HG02759 (cell line): ENCODE measurements around the gene PALM3.
"Not testable (repeated sequence)": the region's sequence is repeated elsewhere in the genome, so short reads cannot be mapped to it uniquely, and the experiment has no call there.

Experiments
- ATAC-seq: cut with Tn5 transposase; IDR thresholded peaks from one replicate; pipeline ENCODE4 v1.9.1; 2021; ENCODE audit warnings: mild to moderate bottlenecking, moderate library complexity; ENCODE audit not compliant: unreplicated experiment

Gene PALM3

GRCh38 chr19:14061081-14061749 lies 661 bp downstream of the PALM3 start:
- ATAC-seq: no peak

DNA sequence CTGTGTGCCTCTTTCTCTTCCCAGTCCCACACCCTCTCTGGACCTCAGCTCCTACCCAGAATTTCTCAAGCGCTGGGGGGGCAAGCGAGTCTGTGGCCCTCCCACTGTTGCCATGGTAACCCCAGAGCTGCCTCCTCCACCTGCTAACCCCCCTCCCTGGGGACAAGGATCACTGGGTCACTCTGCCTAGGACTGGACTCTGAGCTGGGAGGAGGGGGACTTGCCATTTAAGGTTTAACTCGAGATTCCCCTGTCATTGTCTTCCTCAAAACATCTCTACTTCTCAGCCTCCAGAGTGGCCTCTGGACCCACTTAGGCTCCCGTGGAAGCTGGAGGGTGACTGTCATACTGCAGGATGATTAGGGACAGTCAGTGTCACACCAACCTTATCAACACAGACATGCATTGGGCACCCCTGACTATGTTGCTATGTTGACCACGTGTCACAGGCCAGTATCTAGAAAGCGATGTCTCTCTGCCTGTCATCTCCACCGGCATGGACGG lies 2.2 kb downstream of the PALM3 start:
- ATAC-seq: no peak

DNA sequence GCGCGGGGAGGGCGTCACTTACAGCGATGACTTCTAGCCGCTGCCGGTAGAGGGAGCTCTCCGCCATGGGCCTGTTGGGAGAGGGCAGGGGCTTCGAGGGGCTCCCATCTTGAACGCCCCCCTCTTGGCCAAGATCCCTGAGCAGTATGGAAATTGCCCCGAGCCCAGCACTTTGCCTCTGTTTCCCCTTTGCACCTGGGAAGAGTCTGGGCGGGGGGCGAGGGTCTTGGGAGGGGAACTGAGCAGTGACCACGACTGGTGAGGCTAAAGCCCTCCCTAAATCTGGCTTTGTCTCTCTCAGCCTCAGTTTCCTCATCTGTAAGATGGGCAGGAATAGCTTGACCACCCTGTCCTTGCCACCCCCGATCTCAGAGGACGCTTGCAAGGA lies 2.8 kb downstream of the PALM3 start:
- ATAC-seq: no peak

GRCh38 chr19:14058182-14059092 lies 3.4 kb downstream of the PALM3 start:
- no peak for ATAC-seq

- ATAC-seq: no peak
Observed at GRCh38 chr19:14056741-14057356, 5.0 kb downstream of the PALM3 start.

- ATAC-seq: no peak
Observed at GRCh38 chr19:14056069-14056666, 5.7 kb downstream of the PALM3 start.

DNA sequence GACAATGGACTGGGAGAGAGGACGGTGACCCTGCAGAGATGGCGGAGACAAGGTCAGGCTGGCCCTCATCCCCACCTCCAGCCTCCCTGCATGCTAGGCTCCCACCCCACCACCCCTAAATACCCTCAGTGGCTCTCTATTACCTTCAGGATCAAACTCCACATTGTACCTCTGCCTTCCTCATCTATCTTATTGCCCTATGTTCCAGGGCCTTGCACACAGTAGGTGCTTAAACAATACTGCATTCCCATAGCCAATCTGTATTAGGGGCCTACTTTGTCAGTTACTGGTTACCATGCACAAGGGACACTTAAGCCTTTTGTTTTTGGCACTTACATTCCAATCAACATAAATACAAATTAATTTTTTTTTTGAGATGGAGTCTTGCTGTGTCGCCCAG lies 6.5 kb downstream of the PALM3 start:
- ATAC-seq: no peak

GRCh38 chr19:14054721-14055120 lies 7.2 kb downstream of the PALM3 start:
- ATAC-seq: no peak

GRCh38 chr19:14054099-14054498 lies 7.8 kb downstream of the PALM3 start:
- no peak for ATAC-seq

GRCh38 chr19:14053500-14053899 lies 8.4 kb downstream of the PALM3 start:
- no peak for ATAC-seq

DNA sequence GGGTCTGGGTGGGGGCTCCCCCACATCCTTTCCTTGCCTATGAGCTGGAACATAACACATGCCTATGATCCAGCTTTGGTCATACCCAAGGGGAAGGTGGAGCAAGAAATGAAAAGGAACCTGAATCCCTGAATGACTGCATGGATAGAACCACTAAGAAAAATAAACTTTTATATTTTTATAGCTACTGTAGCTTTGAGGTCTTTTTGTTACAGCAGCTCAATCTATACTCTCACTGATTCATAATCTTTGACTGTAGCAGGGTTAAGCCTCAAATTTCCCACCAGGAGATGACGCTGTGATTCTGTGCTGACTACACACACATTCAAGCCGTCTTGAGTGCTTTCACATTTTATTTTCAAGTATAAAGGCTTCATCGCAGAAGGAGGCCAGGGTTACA lies 8.8 kb downstream of the PALM3 start:
- ATAC-seq: no peak

DNA sequence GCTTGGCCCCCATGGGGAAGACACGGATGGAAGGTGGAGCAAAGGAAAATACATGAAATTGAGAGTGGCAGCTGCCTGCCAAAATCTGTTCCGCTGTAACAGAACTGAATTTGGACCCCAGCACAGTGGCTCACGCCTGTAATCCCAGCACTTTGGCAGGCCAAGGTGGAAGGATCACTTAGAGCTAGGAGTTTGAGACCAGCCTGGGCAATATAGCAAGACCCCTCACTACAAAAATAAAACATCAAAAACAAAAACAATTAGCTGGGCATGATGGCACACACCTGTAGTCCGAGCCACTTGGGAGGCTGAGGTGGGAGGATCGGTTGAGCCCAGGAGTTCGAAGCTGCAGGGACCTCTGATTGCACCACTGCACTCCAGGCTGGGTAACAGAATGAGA lies 9.4 kb downstream of the PALM3 start:
- no peak for ATAC-seq

DNA sequence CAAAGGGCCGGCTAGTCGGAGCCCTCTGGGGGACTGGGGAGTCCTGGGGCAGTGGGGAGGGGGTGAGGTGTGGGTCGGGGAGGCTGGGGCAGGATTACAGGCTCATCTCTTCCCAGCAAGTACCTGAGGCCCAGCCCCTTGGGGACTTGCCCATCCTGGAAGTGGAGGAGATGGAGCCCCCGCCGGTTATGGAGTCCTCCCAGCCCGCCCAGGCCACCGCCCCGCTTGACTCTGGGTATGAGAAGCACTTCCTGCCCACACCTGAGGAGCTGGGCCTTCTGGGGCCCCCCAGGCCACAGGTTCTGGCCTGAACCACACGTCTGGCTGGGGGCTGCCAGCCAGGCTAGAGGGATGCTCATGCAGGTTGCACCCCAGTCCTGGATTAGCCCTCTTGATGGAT lies 9.9 kb downstream of the PALM3 start:
- ATAC-seq: no peak

DNA sequence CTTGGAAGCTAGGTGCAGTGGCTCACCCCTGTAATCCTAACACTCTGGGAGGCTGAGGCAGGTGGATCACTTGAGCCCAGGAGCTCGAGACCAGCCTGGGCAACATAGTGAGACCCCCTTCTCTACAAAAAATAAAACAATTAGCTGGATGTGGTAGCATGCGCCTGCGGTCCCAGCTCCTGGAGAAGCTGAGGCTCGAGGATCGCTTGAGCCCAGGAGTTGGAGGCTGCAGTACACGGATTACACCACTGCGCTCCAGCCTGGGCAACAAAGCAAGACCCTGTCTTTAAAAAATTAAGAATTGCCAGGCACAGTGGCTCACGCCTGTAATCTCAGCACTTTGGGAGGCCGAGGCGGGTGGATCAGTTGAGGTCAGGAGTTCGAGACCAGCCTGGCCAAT lies 10.9 kb downstream of the PALM3 start:
- ATAC-seq: not testable (repeated sequence)

DNA sequence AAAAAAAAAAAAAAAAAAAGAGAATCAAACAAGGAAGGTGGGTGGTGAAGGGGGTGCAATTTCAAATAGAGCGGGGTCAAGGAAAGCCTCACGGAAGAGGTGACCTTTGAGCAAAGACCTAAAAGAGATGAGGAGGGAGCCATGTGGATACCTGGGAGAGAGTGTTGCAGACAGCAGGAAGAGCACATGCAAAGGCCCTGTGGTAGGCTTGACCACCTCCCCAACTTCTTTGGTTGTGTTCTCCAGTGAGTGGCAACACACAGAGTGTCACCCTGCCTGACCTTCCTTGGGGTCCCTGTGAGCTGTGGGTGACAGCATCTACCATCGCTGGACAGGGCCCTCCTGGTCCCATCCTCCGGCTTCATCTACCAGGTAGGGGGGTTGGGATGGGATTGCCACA lies 11.4 kb downstream of the PALM3 start:
- no peak for ATAC-seq

DNA sequence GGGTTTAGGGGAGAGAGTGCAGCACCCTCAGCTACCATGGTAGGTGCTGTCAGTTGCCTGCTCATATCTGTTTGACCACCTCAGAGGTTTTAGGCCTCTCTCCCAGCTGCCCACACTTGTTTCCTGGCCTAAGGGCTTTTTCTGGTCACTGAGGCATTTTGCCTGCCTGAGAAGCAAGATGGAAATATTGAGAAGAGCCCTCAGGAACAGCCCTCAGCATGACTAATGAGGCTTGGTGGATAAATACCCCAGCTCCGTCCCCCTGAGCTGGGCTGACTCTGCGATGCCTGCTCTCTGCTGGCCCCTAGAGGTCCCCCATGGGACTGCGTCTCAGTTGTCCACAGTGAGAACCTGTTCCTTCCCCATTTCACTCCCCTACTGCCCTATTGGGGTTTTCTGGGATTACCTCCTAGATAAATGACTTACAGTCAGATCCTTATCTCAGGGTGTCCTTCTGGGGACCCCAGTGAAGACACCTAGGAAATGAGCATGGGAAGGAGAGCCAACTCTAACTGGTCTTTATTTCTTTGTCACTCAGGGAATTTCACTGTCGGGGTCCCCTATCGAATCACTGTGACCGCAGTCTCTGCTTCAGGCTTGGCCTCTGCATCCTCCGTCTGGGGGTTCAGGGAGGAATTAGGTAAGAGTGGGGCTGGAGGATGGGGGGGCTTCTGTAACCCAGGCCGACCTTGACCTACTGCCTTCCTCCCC lies 13.3 kb downstream of the PALM3 start:
- ATAC-seq: no peak

- ATAC-seq: not testable (repeated sequence)
Observed at GRCh38 chr19:14047866-14048265, 14.0 kb downstream of the PALM3 start.

GRCh38 chr19:14042659-14043608 lies 18.9 kb downstream of the PALM3 start:
- not testable (repeated sequence) for ATAC-seq

- no peak for ATAC-seq
Observed at GRCh38 chr19:14039181-14039580, 22.7 kb downstream of the PALM3 start.

GRCh38 chr19:14035706-14036105 lies 26.2 kb downstream of the PALM3 start:
- ATAC-seq: no peak
